HepG2 (cell line): ENCODE results near the gene MARCHF4. TPM values are rescaled to one million over a fixed set of nuclear protein-coding genes. Genes with fewer than 3 reads are reported as not detected.

Experiments
- AGO1 ChIP-seq: fragments of 200-400 bp; formaldehyde crosslinking; IDR thresholded peaks from 2 replicates; pipeline ENCODE4 v1.6.1; 2017; ENCODE audit warnings: mild to moderate bottlenecking, low read depth, low read length, moderate library complexity; ENCODE audit not compliant: poor library complexity, severe bottlenecking
- AHR ChIP-seq: IDR thresholded peaks from 2 replicates; pipeline ENCODE4 v1.6.1; 2018; ENCODE audit warnings: missing genetic modification reagents, missing compliant biosample characterization
- AKAP8 ChIP-seq: sonication (generic); formaldehyde crosslinking; IDR thresholded peaks from 2 replicates; pipeline ENCODE4 v1.5.1; 2020; ENCODE audit warnings: mild to moderate bottlenecking, missing genetic modification reagents
- BRCA1 ChIP-seq: sonication (generic); formaldehyde crosslinking; IDR thresholded peaks from 2 replicates; pipeline ENCODE4 v1.4.0; 2020; ENCODE audit warnings: missing genetic modification reagents
- CHD2 ChIP-seq: IDR thresholded peaks from 2 replicates; pipeline ENCODE4 v1.6.1; 2011; ENCODE audit warnings: low read depth, low read length, improper control_type of control experiment
- GLI4 ChIP-seq: sonication (generic); formaldehyde crosslinking; IDR thresholded peaks from 2 replicates; pipeline ENCODE4 v1.5.1; 2020; ENCODE audit warnings: missing genetic modification reagents, mild to moderate bottlenecking, moderate library complexity, borderline replicate concordance
- SP140L ChIP-seq: sonication (generic); formaldehyde crosslinking; IDR thresholded peaks from 2 replicates; pipeline ENCODE4 v1.4.0; 2020; ENCODE audit warnings: missing genetic modification reagents, borderline replicate concordance
- U2AF2 ChIP-seq: fragments of 200-400 bp; formaldehyde crosslinking; IDR thresholded peaks from 2 replicates; pipeline ENCODE4 v1.6.1; 2017; ENCODE audit warnings: low read depth, mild to moderate bottlenecking, low read length
- ZBTB21 ChIP-seq: sonication (generic); formaldehyde crosslinking; IDR thresholded peaks from 2 replicates; pipeline ENCODE4 v1.4.0; 2020; ENCODE audit warnings: missing genetic modification reagents
- ZFP41 ChIP-seq: sonication (generic); formaldehyde crosslinking; IDR thresholded peaks from 2 replicates; pipeline ENCODE4 v1.4.0; 2020; ENCODE audit warnings: mild to moderate bottlenecking, missing genetic modification reagents, borderline replicate concordance
- ZIK1 ChIP-seq: sonication (generic); formaldehyde crosslinking; IDR thresholded peaks from 2 replicates; pipeline ENCODE4 v1.5.0; 2020; ENCODE audit warnings: mild to moderate bottlenecking, low read depth, missing genetic modification reagents, borderline replicate concordance
- ZNF256 ChIP-seq: sonication (generic); formaldehyde crosslinking; conservative IDR thresholded peaks from 2 replicates; pipeline ENCODE4 v1.4.0; 2020; ENCODE audit warnings: missing genetic modification reagents
- ZNF264 ChIP-seq: sonication (generic); formaldehyde crosslinking; IDR thresholded peaks from 2 replicates; pipeline ENCODE4 v1.4.0; 2020; ENCODE audit warnings: missing genetic modification reagents
- ZNF343 ChIP-seq: sonication (generic); formaldehyde crosslinking; IDR thresholded peaks from 2 replicates; pipeline ENCODE4 v1.4.0; 2020; ENCODE audit warnings: mild to moderate bottlenecking, missing genetic modification reagents
- ZNF652 ChIP-seq: IDR thresholded peaks from 2 replicates; pipeline ENCODE4 v1.6.1; 2016; ENCODE audit warnings: low read depth, borderline replicate concordance
- ZNF768 ChIP-seq: sonication (generic); formaldehyde crosslinking; IDR thresholded peaks from 2 replicates; pipeline ENCODE4 v1.4.0; 2020; ENCODE audit warnings: missing genetic modification reagents
- polyA plus RNA-seq, 8 experiments: library from polyadenylated mRNA; depleted of rRNA in 3 of 8; stranded (reverse) in 7 of 8; unstranded in 1 of 8; fragments of >200 nt; fragmentation: Illumina TruSeq in 4 of 8; extraction: Trizol in 4 of 8; gene quantifications; 2 replicates each; pipeline versions ENCODE4 v1.2.1 to v1.2.3, GENCODE V29; 2011 to 2016; ENCODE audit warnings: low read depth in 4 of 8, missing spikeins in 1 of 8, mixed read lengths in 1 of 8; ENCODE audit not compliant: insufficient read depth in 1 of 8
- total RNA-seq, 5 experiments: library from RNA; depleted of rRNA; stranded (reverse); fragments of >200 nt; fragmentation: Illumina TruSeq; extraction: Trizol; gene quantifications; 2 replicates each; pipeline ENCODE4 v1.2.3, GENCODE V29; 2016; ENCODE audit warnings: low read depth in 1 of 5
- TF ChIP-seq, protein P1 (sequence below): sonication (generic); formaldehyde crosslinking; IDR thresholded peaks from 2 replicates; pipeline ENCODE4 v1.5.1; 2020; ENCODE audit warnings: mild to moderate bottlenecking, missing genetic modification reagents, borderline replicate concordance
- TF ChIP-seq, protein P2 (sequence below), 2 experiments: sonication (generic) in 1 of 2; formaldehyde crosslinking in 1 of 2; IDR thresholded peaks; 2 replicates each; pipeline versions ENCODE4 v1.4.0 to v1.6.1; 2018 to 2020; ENCODE audit warnings: missing genetic modification reagents in 2 of 2, borderline replicate concordance in 1 of 2, low read depth in 1 of 2, mild to moderate bottlenecking in 1 of 2, missing biosample characterization in 1 of 2
- TF ChIP-seq, protein P3 (sequence below): sonication (generic); formaldehyde crosslinking; IDR thresholded peaks from 2 replicates; pipeline ENCODE4 v1.8.1; 2023; ENCODE audit warnings: mild to moderate bottlenecking, moderate library complexity, missing genetic modification reagents

The MARCHF4 gene
- total and polyA plus RNA-seq, 2 of the 13 experiments (the other 11 are each of a cell fraction or from before 2014, with no cell fraction given) = not detected

DNA sequence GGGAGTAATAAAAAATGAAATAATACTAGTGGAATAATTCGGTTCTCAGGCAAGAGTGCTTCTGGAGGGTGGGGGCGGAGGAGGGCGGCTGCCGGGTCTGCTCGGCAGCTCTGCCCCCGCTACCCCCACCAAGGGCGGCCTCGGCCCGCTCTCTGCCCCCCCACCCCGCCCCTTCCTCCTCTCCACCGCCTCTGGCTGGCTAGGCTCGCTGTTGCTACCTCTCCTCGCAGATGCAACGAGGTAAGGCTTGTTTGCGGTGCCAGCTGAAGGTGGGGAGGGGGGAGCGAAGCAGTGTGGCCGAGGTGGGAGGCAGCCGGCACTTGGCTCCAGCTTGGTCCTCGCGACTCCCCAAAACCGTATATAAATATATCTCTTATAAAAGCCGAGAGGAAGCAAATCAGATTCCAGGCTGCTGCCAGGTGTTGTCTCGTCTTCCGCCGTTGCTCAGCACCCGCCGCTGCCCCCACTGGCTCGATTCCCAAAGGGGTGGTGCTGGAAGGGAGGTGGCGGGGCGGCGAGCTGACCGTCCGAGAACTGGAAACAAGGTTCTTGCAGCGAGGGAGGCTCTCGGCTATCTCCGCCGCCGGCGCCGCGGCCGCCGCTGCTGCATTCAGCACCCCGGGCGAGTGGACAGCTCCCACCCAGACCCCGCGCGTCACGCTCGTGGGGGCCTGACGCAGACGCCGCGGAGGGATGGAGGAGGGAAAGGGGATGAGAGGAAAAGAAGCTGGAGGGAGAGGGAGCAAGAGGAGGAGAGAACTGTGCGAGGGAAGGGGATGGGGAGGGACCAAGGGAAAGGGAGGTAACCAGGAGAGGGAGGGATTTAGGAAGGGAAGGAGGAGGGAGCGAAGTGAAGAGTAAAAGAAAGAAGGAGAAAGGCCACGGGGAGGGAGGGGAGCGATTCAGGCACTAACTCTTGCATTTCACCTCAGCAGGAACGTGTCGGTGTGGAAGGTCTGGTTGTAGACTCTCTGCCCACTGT lies at the start of gene MARCHF4 (continued):
- TF ChIP-seq, protein P1, sequence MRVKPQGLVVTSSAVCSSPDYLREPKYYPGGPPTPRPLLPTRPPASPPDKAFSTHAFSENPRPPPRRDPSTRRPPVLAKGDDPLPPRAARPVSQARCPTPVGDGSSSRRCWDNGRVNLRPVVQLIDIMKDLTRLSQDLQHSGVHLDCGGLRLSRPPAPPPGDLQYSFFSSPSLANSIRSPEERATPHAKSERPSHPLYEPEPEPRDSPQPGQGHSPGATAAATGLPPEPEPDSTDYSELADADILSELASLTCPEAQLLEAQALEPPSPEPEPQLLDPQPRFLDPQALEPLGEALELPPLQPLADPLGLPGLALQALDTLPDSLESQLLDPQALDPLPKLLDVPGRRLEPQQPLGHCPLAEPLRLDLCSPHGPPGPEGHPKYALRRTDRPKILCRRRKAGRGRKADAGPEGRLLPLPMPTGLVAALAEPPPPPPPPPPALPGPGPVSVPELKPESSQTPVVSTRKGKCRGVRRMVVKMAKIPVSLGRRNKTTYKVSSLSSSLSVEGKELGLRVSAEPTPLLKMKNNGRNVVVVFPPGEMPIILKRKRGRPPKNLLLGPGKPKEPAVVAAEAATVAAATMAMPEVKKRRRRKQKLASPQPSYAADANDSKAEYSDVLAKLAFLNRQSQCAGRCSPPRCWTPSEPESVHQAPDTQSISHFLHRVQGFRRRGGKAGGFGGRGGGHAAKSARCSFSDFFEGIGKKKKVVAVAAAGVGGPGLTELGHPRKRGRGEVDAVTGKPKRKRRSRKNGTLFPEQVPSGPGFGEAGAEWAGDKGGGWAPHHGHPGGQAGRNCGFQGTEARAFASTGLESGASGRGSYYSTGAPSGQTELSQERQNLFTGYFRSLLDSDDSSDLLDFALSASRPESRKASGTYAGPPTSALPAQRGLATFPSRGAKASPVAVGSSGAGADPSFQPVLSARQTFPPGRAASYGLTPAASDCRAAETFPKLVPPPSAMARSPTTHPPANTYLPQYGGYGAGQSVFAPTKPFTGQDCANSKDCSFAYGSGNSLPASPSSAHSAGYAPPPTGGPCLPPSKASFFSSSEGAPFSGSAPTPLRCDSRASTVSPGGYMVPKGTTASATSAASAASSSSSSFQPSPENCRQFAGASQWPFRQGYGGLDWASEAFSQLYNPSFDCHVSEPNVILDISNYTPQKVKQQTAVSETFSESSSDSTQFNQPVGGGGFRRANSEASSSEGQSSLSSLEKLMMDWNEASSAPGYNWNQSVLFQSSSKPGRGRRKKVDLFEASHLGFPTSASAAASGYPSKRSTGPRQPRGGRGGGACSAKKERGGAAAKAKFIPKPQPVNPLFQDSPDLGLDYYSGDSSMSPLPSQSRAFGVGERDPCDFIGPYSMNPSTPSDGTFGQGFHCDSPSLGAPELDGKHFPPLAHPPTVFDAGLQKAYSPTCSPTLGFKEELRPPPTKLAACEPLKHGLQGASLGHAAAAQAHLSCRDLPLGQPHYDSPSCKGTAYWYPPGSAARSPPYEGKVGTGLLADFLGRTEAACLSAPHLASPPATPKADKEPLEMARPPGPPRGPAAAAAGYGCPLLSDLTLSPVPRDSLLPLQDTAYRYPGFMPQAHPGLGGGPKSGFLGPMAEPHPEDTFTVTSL = no peak
- 0 out of 2 replicates have a peak, but pooled peaks have one; percentile 71 for TF ChIP-seq ZNF343 (CRISPR knock-in tag)
- TF ChIP-seq AKAP8 = 0 out of 2 replicates have a peak, but pooled peaks have one; percentile 39
- TF ChIP-seq ZNF652 = no peak
- peak; percentile 84; the same call in 1 of the 2 replicates for TF ChIP-seq ZFP41
- no peak for TF ChIP-seq U2AF2
- peak; percentile 71; the same call in 1 of the 2 replicates for TF ChIP-seq ZIK1 (CRISPR knock-in tag)
- no peak for TF ChIP-seq CHD2
- TF ChIP-seq AGO1 = no peak
- peak; percentile 77; the same call in 1 of the 2 replicates for TF ChIP-seq ZBTB21 (CRISPR knock-in tag)
- TF ChIP-seq, protein P2, sequence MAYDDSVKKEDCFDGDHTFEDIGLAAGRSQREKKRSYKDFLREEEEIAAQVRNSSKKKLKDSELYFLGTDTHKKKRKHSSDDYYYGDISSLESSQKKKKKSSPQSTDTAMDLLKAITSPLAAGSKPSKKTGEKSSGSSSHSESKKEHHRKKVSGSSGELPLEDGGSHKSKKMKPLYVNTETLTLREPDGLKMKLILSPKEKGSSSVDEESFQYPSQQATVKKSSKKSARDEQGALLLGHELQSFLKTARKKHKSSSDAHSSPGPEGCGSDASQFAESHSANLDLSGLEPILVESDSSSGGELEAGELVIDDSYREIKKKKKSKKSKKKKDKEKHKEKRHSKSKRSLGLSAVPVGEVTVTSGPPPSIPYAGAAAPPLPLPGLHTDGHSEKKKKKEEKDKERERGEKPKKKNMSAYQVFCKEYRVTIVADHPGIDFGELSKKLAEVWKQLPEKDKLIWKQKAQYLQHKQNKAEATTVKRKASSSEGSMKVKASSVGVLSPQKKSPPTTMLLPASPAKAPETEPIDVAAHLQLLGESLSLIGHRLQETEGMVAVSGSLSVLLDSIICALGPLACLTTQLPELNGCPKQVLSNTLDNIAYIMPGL (CRISPR knock-in tag; IDR thresholded peaks at IDR 0.05; ENCODE audit: borderline replicate concordance in 1 of 2, low read depth in 1 of 2) = 0 out of 4 replicates have a peak, but pooled peaks of 1 of the 2 experiments have one; percentile 65
- peak; percentile 70; the same call in 1 of the 2 replicates for TF ChIP-seq SP140L
- peak; percentile 96 for TF ChIP-seq BRCA1 (CRISPR knock-in tag)
- TF ChIP-seq GLI4 (CRISPR knock-in tag) = peak; percentile 89; the same call in 1 of the 2 replicates
- TF ChIP-seq AHR = peak; percentile 96; the same call in 1 of the 2 replicates
- 0 out of 2 replicates have a peak, but pooled peaks have one; percentile 54 for TF ChIP-seq ZNF256 (CRISPR knock-in tag)
- TF ChIP-seq ZNF768 = peak; percentile 87
- TF ChIP-seq ZNF264 (CRISPR knock-in tag) = no peak
- TF ChIP-seq, protein P3, sequence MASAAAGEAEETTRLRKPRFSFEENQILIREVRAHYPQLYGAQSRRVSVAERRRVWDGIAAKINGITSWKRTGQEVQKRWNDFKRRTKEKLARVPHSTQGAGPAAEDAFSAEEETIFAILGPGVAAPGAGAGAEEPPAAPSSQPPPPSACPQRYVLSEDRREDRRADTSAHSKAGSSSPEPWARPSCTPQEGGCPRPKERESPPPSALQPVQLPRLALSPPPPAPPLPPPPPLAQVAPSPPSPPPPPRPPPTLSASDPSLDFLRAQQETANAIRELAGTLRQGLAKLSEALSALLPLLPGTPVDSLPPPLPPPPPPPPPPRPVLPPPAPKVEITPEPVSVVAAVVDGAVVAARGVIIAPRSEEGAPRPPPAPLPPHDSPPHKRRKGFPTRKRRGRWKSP (CRISPR knock-in tag) = peak; percentile 86
